ENCODE data around the gene CNOT3.

DNA sequence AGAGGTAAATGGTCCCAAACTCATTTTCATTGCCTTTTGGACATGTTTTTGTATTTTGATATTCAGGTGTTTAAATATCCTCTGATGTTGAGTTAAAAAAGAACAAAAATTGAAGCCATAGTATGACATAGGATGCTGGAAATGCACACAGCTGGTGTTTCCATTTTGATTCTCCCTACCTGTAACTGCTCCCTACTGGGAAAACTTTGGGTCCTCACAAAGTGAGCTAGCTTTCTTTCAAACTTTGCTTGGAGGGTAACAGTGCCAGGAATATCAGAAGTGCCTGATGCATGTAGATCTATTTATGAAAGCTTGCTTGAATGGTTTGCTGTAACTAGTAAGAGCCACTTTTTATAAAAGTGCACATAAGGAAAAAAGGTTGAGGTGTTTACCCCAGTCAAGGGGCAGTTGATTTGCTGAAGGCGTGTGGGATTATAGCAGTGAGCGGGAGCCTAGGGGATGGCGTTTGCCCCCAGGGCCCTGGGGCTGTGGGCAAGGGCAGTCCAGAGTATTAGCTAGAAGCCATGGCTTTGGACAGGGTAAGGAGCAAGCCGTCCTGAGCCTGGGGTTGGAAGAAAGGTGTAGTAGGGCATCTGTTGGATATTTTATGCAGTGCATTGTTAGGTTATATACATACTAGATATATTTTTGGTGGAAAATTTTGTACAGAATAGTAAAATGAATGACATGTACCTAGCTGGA lies 67.4 kb downstream of the CNOT3 start:
- TF ChIP-seq, protein P1, sequence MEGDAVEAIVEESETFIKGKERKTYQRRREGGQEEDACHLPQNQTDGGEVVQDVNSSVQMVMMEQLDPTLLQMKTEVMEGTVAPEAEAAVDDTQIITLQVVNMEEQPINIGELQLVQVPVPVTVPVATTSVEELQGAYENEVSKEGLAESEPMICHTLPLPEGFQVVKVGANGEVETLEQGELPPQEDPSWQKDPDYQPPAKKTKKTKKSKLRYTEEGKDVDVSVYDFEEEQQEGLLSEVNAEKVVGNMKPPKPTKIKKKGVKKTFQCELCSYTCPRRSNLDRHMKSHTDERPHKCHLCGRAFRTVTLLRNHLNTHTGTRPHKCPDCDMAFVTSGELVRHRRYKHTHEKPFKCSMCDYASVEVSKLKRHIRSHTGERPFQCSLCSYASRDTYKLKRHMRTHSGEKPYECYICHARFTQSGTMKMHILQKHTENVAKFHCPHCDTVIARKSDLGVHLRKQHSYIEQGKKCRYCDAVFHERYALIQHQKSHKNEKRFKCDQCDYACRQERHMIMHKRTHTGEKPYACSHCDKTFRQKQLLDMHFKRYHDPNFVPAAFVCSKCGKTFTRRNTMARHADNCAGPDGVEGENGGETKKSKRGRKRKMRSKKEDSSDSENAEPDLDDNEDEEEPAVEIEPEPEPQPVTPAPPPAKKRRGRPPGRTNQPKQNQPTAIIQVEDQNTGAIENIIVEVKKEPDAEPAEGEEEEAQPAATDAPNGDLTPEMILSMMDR (IDR thresholded peaks at IDR 0.05 in 4 of 5, conservative IDR thresholded peaks at IDR 0.05 in 1 of 5), result no peak
- no peak for TF ChIP-seq POLR2A (IDR thresholded peaks at IDR 0.05)
